GM20000 (cell line): ENCODE measurements around the gene TTC39A.

Experiments used
- DNase-seq: peaks from one replicate; pipeline ENCODE4 v3.0.0; 2012; ENCODE audit warnings: low spot score
- CTCF ChIP-seq: IDR thresholded peaks from 2 replicates; pipeline ENCODE4 v1.5.1; 2012; ENCODE audit warnings: mild to moderate bottlenecking, control low read depth; ENCODE audit errors: extremely low read depth, missing control alignments

The TTC39A gene

GRCh38 chr1:51274676-51275075, 55.7 kb downstream of the TTC39A start:
- no peak for TF ChIP-seq CTCF
- DNase-seq: no peak

GRCh38 chr1:51272916-51273315, 57.4 kb downstream of the TTC39A start:
- TF ChIP-seq CTCF: no peak
- DNase-seq: no peak

GRCh38 chr1:51270751-51271150, 59.6 kb downstream of the TTC39A start:
- no peak for DNase-seq
- no peak for TF ChIP-seq CTCF

- no peak for TF ChIP-seq CTCF
- DNase-seq: no peak
These were observed 61.7 kb downstream of the TTC39A start for GRCh38 chr1:51268634-51269033.

- TF ChIP-seq CTCF: no peak
- no peak for DNase-seq
These were observed 63.6 kb downstream of the TTC39A start for GRCh38 chr1:51266791-51267190.

GRCh38 chr1:51266181-51266580, 64.2 kb downstream of the TTC39A start:
- no peak for TF ChIP-seq CTCF
- DNase-seq: no peak

GRCh38 chr1:51265618-51266017, 64.7 kb downstream of the TTC39A start:
- no peak for TF ChIP-seq CTCF
- DNase-seq: no peak

- no peak for DNase-seq
- no peak for TF ChIP-seq CTCF
These were observed 65.9 kb downstream of the TTC39A start for GRCh38 chr1:51264451-51264850.
